Endothelial cell (in vitro differentiated cells): ENCODE results near the gene FUZ. TPM values are rescaled to one million over a fixed set of nuclear protein-coding genes. Genes with fewer than 3 reads are reported as not detected.

ENCODE experiments used
- DNase-seq: peaks from one replicate; pipeline ENCODE4 v3.0.0; 2021; ENCODE audit warnings: low spot score
- H3K27ac Mint-ChIP-seq: one replicate; pipeline ENCODE4 v1.8.0; 2021; ENCODE audit warnings: mixed read lengths, inconsistent platforms; ENCODE audit not compliant: unreplicated experiment
- H3K27me3 Mint-ChIP-seq: one replicate; pipeline ENCODE4 v1.8.0; 2021; ENCODE audit warnings: mild to moderate bottlenecking, moderate library complexity, mixed read lengths, inconsistent platforms; ENCODE audit not compliant: unreplicated experiment
- H3K36me3 Mint-ChIP-seq: one replicate; pipeline ENCODE4 v1.8.0; 2021; ENCODE audit warnings: mild to moderate bottlenecking, low read depth, mixed read lengths, inconsistent platforms; ENCODE audit not compliant: unreplicated experiment
- H3K4me1 Mint-ChIP-seq: one replicate; pipeline ENCODE4 v1.8.0; 2021; ENCODE audit warnings: mild to moderate bottlenecking, mixed read lengths, inconsistent platforms; ENCODE audit not compliant: unreplicated experiment
- H3K4me3 Mint-ChIP-seq: one replicate; pipeline ENCODE4 v1.8.0; 2021; ENCODE audit warnings: mild to moderate bottlenecking, mixed read lengths, inconsistent platforms; ENCODE audit not compliant: unreplicated experiment
- H3K9me3 Mint-ChIP-seq: one replicate; pipeline ENCODE4 v1.8.0; 2021; ENCODE audit warnings: mixed read lengths, inconsistent platforms; ENCODE audit not compliant: unreplicated experiment
- CTCF ChIP-seq: fragments of 200-600 bp; sonication (generic); IDR thresholded peaks from one replicate; pipeline ENCODE4 v1.5.0; 2021; ENCODE audit warnings: antibody characterized with exemption; ENCODE audit not compliant: unreplicated experiment
- total RNA-seq: library from RNA; stranded (reverse); fragmentation: NEBNext Ultra II Directional; extraction: Animal tissue kit (Norgen Biotek cat#: 25700); gene quantifications from one replicate; pipeline ENCODE4 v1.2.1, GENCODE V29; 2021; ENCODE audit not compliant: unreplicated experiment

The FUZ gene
- total RNA-seq, 1 donor from 2014 or later = 15.6 TPM

DNA sequence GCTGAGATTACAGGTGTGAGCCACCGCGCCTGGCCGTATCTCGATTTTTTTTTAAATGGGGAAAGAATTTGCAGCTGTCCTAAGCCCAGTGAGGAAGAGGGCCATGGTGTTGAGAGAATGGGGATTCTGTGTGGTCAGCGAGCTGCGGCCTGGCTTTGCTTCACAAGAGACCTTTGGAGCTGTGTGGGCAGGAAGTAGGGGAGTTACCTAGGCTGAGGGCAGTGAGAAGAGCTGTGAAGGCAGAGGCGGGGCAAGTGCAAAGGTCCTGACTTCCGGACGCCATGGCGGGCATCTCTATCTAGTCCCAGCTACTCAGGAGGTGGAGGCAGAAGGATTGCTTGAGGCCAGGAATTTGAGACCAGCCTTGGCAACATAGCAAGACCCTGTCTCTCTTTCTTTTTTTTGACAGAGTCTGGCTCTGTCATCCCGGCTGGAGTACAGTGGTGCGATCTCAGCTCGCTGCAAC is 41.4 kb downstream of the FUZ start:
- Mint-ChIP-seq H3K27me3 (peaks cover 15% of the 10 kb centered on the region), H3K27ac (no peak overlapping the region), H3K36me3 (peaks cover 28% of the 10 kb centered on the region), H3K4me3 (peak overlapping the region; percentile 62), H3K4me1 (peaks cover 27% of the 10 kb centered on the region), H3K9me3 (no peaks in the 10 kb centered on the region)
- no peak for DNase-seq
- TF ChIP-seq CTCF = no peak

DNA sequence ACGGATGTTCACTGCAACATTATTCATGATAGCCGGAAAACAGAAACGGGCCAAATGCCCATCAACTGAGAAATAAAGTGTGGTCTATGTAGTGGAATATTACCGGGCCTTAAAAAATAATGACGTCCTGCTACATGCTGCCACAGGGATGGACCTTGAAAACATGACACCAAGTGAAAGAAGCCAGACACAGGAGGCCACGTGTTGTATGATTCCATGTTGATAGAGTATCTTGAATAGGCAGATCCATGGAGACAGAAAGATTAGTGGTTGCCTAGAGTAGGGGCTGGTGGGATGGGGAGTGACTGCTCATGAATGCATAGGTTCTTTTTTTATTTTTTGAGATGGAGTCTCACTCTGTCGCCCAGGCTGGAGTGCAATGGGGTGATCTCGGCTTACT is 42.6 kb downstream of the FUZ start:
- Mint-ChIP-seq H3K27ac (no peak overlapping the region), H3K4me3 (no peak overlapping the region), H3K4me1 (peaks cover 27% of the 10 kb centered on the region), H3K27me3 (peaks cover 23% of the 10 kb centered on the region), H3K36me3 (peaks cover 22% of the 10 kb centered on the region), H3K9me3 (no peaks in the 10 kb centered on the region)
- DNase-seq = no peak
- no peak for TF ChIP-seq CTCF

- H3K4me1 Mint-ChIP-seq = peaks cover 27% of the 10 kb centered on the region
- H3K27me3 Mint-ChIP-seq = peaks cover 22% of the 10 kb centered on the region
- peak overlapping the region; percentile 95 for H3K27ac Mint-ChIP-seq
- no peak for TF ChIP-seq CTCF
- H3K36me3 Mint-ChIP-seq = peaks cover 10% of the 10 kb centered on the region
- no peak for DNase-seq
- H3K4me3 Mint-ChIP-seq = peak overlapping the region; percentile 98
- H3K9me3 Mint-ChIP-seq = no peaks in the 10 kb centered on the region
These were observed 45.0 kb downstream of the FUZ start for GRCh38 chr19:49767967-49768581.

- no peak for TF ChIP-seq CTCF
- Mint-ChIP-seq H3K4me3 (peak overlapping the region; percentile 98), H3K27ac (peak overlapping the region; percentile 95), H3K36me3 (peaks cover 10% of the 10 kb centered on the region), H3K9me3 (no peaks in the 10 kb centered on the region), H3K4me1 (peaks cover 27% of the 10 kb centered on the region), H3K27me3 (peaks cover 20% of the 10 kb centered on the region)
- no peak for DNase-seq
These were observed 45.7 kb downstream of the FUZ start for GRCh38 chr19:49767381-49767780.

GRCh38 chr19:49766930-49767299 is 46.2 kb downstream of the FUZ start, which contains the start of gene AP2A1:
Gene AP2A1 (plus strand): TSS chr19:49767001. CDS start chr19:49767134, 133 bp downstream.
- Mint-ChIP-seq H3K27me3 (peaks cover 20% of the 10 kb centered on the region), H3K27ac (peak within 1 kb of the TSS; percentile 96), H3K9me3 (no peaks in the 10 kb centered on the region), H3K4me1 (peaks cover 27% of the 10 kb centered on the region), H3K36me3 (peaks cover 10% of the 10 kb centered on the region), H3K4me3 (peak within 1 kb of the TSS; percentile 98)
- no peak for DNase-seq
- no peak for TF ChIP-seq CTCF
